Measurements from ENCODE around the gene GUCA2A.

GUCA2A gene

DNA sequence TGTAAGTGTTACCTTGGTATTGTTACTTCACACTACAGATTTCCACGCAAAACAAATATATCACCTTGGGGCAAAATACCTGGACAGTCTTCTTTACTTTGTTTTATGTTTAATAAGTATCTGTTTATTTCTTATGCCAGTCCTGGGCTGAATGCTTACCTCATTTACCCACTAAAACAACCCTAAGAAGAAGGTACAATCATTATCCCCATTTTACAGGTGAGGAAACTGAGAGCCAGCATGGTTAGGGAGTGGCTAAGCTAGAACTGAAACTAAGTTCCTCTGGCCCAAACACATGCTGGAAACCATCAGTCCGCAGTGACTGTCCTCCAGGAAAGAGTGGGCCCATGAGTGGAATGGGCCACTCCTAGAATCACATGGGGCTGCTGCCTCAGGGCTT is 24.4 kb downstream of the GUCA2A start:
- no peak for DNase-seq (ENCODE audit: low read depth)
- H3K4me3 ChIP-seq (ENCODE audit: low read depth, low read length), result no peak overlapping the region
- TF ChIP-seq, protein P1, sequence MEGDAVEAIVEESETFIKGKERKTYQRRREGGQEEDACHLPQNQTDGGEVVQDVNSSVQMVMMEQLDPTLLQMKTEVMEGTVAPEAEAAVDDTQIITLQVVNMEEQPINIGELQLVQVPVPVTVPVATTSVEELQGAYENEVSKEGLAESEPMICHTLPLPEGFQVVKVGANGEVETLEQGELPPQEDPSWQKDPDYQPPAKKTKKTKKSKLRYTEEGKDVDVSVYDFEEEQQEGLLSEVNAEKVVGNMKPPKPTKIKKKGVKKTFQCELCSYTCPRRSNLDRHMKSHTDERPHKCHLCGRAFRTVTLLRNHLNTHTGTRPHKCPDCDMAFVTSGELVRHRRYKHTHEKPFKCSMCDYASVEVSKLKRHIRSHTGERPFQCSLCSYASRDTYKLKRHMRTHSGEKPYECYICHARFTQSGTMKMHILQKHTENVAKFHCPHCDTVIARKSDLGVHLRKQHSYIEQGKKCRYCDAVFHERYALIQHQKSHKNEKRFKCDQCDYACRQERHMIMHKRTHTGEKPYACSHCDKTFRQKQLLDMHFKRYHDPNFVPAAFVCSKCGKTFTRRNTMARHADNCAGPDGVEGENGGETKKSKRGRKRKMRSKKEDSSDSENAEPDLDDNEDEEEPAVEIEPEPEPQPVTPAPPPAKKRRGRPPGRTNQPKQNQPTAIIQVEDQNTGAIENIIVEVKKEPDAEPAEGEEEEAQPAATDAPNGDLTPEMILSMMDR (IDR thresholded peaks at IDR 0.05; ENCODE audit: control insufficient read depth, extremely low read depth, insufficient read depth), result no peak

DNA sequence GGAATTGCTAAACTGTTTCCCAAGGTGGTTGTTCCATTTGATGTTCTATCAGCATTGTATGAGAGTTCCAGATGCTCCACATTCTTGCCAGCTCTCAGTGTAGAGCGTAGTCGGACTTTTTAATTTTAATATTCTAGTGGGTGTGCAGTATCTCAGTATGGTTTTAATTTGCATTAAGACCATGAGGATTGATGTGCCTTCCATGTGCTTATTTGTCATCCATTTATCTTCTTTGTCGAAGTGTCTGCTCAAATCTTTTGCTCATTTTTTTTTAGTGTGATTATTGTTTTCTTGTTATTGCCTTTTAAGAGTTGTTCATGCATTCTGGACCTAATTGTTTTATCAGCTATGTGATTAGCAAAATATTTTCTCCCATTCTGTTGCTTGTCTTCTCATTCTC is 25.1 kb downstream of the GUCA2A start:
- H3K4me3 ChIP-seq (ENCODE audit: low read depth, low read length), result no peak overlapping the region
- DNase-seq (ENCODE audit: low read depth), result no peak
- TF ChIP-seq, protein P1 (IDR thresholded peaks at IDR 0.05; ENCODE audit: control insufficient read depth, extremely low read depth, insufficient read depth), result no peak

DNA sequence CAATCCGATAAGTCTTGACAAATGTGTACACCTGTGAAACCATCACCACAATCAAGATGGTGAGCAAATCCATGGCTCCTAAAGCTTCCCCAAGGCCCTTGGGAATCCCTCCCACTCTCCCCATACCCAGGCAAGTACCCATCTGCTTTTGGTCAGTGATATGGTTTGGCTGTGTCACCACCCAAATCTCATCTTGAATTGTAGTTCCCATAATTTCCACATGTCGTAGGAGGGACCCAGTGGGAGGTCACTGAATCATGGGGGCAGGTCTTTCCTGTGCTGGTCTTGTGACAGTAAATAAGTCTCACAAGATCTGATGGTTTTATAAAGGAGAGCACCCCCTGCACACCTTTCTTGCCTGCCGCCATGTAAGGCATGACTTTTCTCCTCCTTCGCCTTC is 26.0 kb downstream of the GUCA2A start:
- no peak for DNase-seq (ENCODE audit: low read depth)
- TF ChIP-seq, protein P1 (IDR thresholded peaks at IDR 0.05; ENCODE audit: control insufficient read depth, extremely low read depth, insufficient read depth), result no peak
- H3K4me3 ChIP-seq (ENCODE audit: low read depth, low read length), result no peak overlapping the region

DNA sequence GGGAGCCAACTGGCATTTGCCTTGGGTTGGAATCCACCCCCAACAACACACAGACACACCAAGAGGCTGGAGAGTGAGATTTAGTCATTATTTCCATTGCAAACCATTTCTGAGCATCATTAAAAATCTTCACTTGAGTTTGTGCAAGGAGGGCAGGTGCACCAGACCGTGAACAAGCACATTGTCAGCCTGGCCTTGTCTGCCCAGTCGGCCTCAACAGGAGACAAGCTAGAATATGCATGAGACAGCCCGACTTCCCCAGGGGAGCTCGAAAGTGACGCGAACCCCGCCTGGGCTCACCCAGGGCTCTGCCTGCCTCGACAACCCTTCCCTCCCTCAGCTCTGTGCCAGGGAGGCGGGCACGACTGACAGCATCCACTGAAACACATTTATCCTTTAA is 26.8 kb downstream of the GUCA2A start:
- H3K4me3 ChIP-seq (ENCODE audit: low read depth, low read length), result no peak overlapping the region
- TF ChIP-seq, protein P1 (IDR thresholded peaks at IDR 0.05; ENCODE audit: control insufficient read depth, extremely low read depth, insufficient read depth), result no peak
- DNase-seq (ENCODE audit: low read depth), result no peak

DNA sequence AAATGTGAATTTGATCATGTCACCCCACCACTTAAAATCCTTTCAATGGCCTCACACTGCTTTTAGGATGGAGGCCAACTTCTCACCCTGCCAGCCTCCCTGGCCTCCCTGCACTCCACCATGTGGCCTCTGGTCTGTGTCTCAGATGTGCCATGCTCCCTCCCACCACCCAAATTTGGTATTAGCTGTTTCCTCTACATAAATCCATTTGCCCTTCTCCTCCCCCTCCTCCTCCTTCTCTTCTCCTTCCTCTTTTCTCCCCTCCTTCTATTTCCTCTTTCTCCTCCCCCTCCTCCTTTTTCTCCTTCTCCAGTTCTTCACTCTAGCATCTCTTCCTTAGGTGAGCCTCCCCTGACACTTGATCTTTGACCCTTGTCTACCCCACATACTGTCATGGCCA is 28.1 kb downstream of the GUCA2A start:
- DNase-seq (ENCODE audit: low read depth), result no peak
- TF ChIP-seq, protein P1 (IDR thresholded peaks at IDR 0.05; ENCODE audit: control insufficient read depth, extremely low read depth, insufficient read depth), result no peak
- no peak overlapping the region for H3K4me3 ChIP-seq (ENCODE audit: low read depth, low read length)

DNA sequence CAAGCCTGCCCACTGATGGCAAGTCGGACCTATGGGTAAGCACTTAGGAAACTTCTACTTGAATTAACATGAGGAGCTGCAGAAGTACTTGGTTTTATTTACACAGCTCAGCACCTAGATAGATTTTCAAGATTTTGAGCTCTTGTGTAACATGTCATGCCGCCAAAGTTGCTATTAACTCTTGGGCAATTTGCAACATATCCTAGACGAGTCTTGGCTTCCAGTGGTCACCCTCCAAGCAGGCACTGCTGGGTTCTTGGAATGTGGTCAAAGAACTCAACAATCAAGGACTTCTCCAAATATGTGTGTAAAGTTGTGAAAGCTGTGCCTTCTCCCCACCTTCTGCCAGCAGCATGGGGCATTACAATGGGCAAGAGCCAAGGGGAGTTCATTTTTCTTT is 29.1 kb downstream of the GUCA2A start:
- no peak for DNase-seq (ENCODE audit: low read depth)
- H3K4me3 ChIP-seq (ENCODE audit: low read depth, low read length), result no peak overlapping the region
- TF ChIP-seq, protein P1 (IDR thresholded peaks at IDR 0.05; ENCODE audit: control insufficient read depth, extremely low read depth, insufficient read depth), result no peak

DNA sequence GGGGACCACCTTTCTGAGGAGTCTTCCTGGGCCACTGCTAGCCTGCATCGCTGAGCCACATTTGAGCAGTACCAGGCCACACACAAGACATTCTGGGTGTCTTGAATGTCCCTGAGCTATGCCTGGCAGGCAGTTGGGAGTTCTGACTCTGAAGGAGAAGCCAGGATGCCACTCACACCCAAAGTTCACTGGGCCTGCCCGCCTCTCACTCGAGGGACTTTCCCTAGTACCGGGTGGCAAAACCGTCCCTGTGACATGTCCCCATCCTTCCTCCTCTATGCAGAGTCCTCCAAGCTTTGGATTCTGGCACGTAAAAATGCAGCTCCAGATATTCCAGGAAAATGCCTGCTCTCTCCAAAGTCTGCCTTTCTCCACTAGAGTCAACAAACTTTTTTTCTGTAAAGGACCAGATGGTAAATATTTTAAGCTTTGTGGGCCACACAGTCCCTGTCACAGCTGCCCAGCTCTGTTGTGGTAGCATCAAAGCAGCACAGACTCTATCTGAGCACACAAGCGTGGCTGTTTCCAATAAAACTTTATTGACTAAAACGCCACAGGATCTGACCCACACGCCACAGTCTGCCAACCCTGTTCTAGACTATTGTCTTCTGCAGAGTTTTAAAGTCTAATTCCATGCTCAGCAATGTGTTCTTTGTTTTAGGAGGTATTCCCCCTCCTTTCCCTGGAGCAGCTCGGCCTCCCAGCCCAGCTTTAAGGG is 30.6 kb downstream of the GUCA2A start:
- no peak for DNase-seq (ENCODE audit: low read depth)
- TF ChIP-seq, protein P1 (IDR thresholded peaks at IDR 0.05; ENCODE audit: control insufficient read depth, extremely low read depth, insufficient read depth), result no peak
- no peak overlapping the region for H3K4me3 ChIP-seq (ENCODE audit: low read depth, low read length)

Data from LNCaP clone FGC (cell line).